Measurements from ENCODE around the gene TBCA.
"Not testable (repeated sequence)": the region's sequence is repeated elsewhere in the genome, so short reads cannot be mapped to it uniquely, and the experiment has no call there.

Gene TBCA

GRCh38 chr5:77771452-77771851 is 4.7 kb downstream of the TBCA start:
- no peak for DNase-seq

DNA sequence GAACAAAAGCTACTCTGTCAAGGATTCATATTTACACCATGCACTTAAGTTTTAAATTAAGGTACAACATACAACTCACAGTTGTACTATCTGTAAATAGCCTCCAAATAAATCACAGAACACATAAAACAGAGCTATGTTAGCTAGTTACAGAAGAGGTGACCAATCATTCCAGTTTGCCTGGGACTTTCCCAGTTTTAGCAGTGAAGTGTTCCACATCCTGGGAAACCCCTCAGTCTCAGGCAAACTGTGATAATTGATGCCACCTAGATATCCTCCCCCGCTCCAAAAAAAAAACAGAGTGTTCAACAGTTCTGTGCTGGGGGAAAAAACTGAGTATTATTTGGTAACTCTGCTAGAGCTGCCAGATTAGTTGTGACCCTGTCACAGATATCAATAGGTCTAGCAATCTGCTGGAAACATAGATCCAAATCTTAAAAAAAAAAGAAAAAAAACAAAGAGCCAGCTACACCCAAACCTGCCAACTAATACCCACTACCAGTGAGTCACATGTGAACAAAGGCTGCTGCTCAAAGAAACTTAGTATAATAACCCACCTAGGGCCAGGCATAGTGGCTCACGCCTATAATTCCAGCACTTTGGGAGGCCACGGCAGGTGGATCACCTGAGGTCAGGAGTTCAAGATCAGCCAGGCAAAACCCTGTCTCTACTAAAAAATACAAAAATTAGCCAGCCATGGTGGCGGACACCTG is 5.7 kb downstream of the TBCA start:
- no peak for DNase-seq

GRCh38 chr5:77768978-77769377 is 7.2 kb downstream of the TBCA start:
- DNase-seq, result no peak

DNA sequence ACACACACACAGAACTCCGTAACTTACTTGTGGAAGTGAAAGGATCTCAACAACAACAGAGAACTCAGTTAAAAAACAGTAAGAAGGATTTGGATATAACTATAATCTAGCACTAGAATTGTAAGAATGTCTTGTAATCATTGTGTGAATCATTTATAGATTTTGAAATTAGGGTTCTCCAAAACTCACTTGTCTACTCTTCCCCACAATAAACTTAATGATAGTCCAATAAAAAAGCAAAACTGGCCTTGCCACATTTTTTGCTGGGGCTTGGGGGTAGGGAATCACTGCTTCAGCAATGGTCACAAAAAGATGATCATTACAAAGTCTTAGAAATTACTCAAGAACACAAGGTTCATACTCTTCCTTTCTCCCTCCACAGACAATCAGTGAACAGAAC is 8.8 kb downstream of the TBCA start:
- no peak for DNase-seq

GRCh38 chr5:77761606-77762005 is 14.5 kb downstream of the TBCA start:
- DNase-seq, result no peak

DNA sequence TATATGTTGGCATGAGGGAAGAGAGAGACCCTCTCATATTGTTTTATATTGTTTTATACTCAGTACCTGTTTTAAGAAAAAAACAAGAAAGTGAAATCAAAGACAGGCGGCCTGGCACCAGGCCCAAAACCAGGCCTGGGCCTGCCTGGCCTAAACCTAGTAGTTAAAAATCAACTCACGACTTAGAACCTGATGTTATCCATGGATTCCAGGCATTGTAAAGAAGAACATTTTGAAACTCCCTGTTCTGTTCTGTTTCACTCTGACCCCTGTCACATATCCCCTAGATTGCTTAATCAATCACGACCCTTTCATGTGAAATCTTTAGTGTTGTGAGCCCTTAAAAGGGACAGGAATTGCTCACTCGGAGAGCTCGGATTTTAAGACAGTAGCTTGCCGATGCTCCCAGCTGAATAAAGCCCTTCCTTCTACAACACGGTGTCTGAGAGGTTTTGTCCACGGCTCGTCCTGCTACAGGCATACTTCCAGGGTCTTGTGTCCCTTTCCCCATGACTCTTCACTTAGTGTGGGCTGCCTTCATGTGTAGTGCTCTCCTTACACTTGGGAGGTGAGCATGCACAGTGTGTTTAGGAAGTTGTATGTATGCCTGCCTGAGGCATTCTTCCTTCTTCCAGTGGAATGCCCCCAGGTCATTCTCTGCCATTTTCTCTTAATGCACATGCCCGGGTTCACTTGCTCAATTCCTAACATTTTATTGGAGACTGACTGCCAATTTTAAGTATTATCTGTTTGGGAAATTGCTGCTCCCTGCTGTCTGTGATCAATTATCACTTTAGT is 17.8 kb downstream of the TBCA start:
- no peak for DNase-seq

DNA sequence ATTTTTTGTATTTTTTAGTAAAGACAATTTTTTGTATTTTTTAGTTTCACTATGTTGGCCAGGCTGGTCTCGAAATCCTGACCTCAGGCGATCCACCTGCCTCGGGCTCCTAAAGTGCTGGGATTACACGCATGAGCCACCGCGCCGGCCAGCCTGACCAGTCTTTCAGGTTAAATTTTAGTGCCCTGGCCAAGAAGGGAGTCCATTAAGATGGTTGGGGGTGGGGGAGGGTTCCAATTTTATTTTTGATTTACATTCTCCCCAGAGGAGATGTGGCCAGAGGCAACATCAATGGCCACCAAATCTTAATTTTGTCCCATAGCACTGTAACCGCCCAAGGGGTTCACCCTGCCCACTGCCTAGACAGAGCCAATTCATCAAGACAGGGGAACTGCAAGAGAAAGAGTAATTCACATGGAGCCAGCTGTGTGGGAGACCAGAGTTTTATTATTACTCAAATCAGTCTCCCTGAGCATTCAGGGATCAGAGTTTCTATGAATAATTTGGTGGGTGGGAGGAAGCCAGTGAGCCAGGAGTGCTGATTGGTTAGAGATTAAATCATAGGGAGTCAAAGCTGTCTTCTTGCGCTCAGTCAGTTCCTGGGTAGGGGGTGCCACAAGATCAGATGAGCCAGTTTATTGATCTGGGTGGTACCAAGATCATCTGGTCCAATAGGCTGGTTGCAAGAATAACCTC is 24.7 kb downstream of the TBCA start:
- DNase-seq, result no peak

DNA sequence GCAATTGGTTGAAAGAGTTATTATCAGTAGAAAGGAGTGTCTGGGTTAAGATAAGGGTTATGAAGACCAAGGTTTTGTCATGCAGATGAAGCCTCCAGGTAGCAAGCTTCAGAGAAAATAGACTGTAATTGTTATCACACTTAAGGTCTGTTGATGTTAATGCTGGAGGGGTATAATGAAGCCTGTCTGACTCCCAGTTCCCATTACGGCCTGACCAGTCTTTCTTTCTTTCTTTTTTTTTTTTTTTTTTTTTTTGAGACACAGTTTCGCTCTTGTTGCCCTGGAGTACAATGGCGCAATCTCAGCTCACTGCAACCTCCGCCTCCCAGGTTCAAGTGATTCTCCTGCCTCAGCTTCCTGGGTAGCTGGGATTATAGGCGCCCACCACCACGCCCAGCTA is 25.2 kb downstream of the TBCA start:
- not testable (repeated sequence) for DNase-seq

DNA sequence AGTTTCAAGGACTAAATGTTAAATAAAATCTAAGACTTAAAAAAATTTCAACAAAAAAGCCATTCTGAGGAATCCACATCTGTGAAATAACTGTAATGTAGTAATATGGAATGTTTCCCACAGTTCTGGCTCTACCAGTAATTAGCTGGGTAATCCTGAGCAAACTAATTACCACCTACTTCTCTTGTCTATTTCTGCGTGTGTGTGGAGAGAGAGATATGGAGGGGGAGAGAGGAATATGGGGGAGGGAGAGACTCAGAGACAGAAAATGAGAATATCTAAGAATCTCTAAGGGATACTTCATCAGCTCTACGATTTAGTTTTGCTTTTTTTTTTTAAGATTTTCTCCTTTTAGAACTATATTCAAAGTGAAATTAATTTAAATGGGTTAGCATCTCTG is 28.0 kb downstream of the TBCA start:
- no peak for DNase-seq

DNA sequence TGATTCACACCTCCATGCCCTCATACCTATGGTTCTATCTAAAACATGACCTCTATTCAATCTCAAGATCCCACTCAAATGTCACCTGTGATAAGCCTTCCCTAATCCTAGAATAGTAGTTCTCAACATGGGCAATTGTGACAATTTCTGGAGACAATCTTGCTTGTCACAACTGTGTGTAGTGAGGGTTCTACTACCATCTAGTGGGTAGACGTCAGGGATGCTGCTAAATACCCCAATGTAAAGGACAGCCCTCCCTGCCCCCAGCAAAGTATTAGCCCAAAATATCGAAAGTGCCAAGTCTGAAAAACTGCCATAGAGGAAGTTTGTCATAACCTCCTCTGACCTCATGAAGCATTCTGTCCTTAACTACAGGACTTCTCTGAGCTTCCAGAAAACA is 32.0 kb downstream of the TBCA start:
- DNase-seq, result no peak

DNA sequence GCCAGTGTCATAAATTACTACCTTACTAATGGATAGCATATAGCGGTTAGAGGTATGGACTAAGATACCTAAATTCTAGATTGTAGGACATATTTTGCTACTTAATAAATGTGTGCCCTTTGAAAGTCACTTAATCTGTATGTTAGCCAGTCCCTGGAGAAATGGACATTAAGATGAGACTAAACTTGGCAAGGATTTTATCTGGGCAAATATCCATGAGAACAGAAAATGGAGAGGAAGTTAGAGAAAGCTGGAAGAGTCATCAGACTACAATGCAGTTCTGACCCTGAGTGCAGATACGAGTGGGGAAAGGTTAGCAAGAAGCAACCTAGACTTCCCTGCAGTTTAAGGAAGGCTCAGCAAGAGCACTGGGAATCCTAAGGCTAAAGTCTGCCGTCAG is 33.0 kb downstream of the TBCA start:
- DNase-seq, result no peak

DNA sequence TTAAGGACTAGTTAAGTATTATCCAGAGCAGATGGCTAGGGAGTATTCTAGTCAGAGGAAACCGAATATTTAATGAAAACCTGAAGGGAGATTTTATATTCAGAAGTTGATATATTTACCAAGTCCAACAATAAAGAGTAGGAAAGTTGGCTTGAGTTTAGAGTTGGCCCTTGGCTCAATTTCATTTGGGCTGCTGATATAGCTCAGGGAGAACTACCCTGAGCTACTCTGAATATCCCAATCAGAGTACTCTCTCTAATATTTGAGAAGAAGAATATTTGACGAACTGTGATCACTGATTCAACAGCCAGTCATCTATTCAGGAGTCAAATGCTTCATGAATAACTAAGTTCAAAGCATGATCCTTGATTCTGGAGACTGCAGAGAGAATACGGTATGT is 34.5 kb downstream of the TBCA start:
- DNase-seq, result no peak

- no peak for DNase-seq
Measured at GRCh38 chr5:77734885-77735284, 41.3 kb downstream of the TBCA start.

DNA sequence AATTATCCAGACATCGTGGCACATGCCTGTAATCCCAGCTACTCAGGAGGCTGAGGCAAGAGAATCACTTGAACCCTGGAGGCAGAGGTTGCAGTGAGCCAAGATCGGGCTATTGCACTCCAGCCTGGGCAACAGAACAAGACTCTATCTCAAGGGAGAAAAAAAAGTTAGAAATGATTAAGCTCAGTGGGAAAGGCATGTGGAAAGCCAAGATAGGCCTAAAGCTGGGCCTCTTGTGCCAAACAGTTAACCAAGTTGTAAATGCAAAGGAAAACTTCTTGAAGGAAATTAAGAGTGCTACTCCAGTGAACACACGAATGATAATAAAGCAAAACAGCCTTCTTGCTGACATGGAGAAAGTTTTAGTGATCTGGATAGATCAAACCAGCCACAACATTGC is 43.0 kb downstream of the TBCA start:
- DNase-seq, result no peak

GRCh38 chr5:77727190-77727589 is 48.9 kb downstream of the TBCA start:
- no peak for DNase-seq

GRCh38 chr5:77725616-77726015 is 50.5 kb downstream of the TBCA start:
- no peak for DNase-seq

DNA sequence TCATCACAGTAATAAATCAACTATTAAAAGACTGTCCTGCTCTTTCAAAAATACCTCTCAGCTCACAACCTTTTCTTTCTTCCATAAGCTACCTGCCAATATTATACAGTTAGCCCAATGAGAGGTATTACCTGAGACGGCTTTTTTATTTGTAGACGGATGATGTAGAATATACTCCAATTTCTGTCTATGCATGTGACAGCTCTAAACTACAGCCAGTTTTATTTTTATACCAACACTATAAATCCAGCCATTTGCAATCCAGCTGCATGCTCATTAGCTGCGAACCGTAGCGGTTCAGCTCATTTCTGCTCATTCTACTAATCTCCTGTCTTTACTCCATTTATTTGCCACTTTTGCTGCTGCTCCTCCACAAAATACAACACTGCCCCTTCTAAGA is 51.2 kb downstream of the TBCA start:
- no peak for DNase-seq

- no peak for DNase-seq
Measured at GRCh38 chr5:77719666-77720363, 56.3 kb downstream of the TBCA start.

- no peak for DNase-seq
Measured at GRCh38 chr5:77718934-77719610, 57.1 kb downstream of the TBCA start.

GRCh38 chr5:77709993-77710685 is 66.0 kb downstream of the TBCA start:
- DNase-seq, result no peak

DNA sequence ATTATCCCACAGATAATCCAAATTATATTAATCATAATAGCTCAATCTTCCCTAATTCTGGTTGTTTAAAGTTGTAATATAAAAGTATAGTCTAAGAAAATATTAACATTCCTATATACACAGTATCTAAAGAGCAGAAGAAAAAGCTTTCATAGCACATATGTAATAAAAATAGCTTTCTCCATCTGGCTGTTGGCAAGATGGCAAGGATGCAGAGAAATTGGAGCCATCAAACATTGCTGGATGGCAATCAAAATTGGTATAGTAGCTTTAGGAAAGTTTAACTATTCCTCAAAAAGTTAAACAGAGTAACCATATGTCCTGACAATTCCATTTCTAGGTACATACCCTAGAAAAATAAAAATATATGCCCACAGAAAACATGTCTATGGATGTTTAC is 66.8 kb downstream of the TBCA start:
- DNase-seq, result no peak

- DNase-seq, result no peak
Measured at GRCh38 chr5:77707791-77708190, 68.3 kb downstream of the TBCA start.

Measured in activated CD4-positive, alpha-beta T cell treated with anti-CD3 and anti-CD28 coated beads for 1 hour (primary cell).